ENCODE measurements around the gene TUSC2. TPM values are rescaled to one million over a fixed set of nuclear protein-coding genes. Genes with fewer than 3 reads are reported as not detected.

The TUSC2 gene
- total and polyA plus RNA-seq, 12 donors, result 28.8 to 64.3 (median 34.4) TPM

DNA sequence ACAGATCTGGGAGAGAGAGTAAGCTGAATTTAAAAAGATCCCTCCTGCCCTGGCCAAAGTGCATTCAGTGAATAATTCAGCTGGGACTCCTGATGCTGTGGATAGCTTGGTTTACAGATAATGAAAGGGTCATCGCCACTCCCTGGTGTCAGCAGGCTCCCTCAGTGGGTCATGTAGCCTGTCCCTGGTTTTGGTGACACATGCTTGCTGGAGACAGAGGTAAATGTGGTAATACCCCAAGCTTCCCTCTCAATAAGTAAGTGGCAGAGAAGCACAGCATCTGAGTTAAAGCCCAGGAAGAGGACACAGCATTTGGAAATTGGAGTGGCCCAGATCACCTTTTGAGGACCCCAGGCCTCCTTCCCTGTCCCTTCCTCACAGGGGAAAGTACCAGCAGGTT, 29.5 kb upstream of the TUSC2 start:
- TF ChIP-seq POLR2A (IDR thresholded peaks at IDR 0.05), result peak in 1 of 2 donors; percentile 13
- TF ChIP-seq, protein P1, sequence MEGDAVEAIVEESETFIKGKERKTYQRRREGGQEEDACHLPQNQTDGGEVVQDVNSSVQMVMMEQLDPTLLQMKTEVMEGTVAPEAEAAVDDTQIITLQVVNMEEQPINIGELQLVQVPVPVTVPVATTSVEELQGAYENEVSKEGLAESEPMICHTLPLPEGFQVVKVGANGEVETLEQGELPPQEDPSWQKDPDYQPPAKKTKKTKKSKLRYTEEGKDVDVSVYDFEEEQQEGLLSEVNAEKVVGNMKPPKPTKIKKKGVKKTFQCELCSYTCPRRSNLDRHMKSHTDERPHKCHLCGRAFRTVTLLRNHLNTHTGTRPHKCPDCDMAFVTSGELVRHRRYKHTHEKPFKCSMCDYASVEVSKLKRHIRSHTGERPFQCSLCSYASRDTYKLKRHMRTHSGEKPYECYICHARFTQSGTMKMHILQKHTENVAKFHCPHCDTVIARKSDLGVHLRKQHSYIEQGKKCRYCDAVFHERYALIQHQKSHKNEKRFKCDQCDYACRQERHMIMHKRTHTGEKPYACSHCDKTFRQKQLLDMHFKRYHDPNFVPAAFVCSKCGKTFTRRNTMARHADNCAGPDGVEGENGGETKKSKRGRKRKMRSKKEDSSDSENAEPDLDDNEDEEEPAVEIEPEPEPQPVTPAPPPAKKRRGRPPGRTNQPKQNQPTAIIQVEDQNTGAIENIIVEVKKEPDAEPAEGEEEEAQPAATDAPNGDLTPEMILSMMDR (IDR thresholded peaks at IDR 0.05), result no peak
- intact Hi-C loops (cut with DNase I), result no loop called here
- DNase-seq, result peak in 1 of 7 donors; percentile 44
- 36 to 75% (median 55%) methylated on average over 1 of the region's 1 CpG; no CpG with 5 or more reads in 1 of the 4 donors for WGBS, 4 donors
- peaks cover 32 to 40% of the 10 kb centered on the region in 2 donors for H3K4me1 ChIP-seq (replicated peaks in 1 of 2)
- peaks cover 0 to 29% of the 10 kb centered on the region in 2 donors for H3K36me3 ChIP-seq (replicated peaks in 1 of 2)
- peak overlapping the region in 3 of 5 donors; percentile 4 to 91 (median 86) for H3K27ac ChIP-seq
- no peaks in the 10 kb centered on the region for H3K27me3 ChIP-seq
- H3K9me3 ChIP-seq (replicated peaks in 1 of 3), result no peaks in the 10 kb centered on the region
- peak overlapping the region in 1 of 4 donors; percentile 75 for H3K4me3 ChIP-seq

DNA sequence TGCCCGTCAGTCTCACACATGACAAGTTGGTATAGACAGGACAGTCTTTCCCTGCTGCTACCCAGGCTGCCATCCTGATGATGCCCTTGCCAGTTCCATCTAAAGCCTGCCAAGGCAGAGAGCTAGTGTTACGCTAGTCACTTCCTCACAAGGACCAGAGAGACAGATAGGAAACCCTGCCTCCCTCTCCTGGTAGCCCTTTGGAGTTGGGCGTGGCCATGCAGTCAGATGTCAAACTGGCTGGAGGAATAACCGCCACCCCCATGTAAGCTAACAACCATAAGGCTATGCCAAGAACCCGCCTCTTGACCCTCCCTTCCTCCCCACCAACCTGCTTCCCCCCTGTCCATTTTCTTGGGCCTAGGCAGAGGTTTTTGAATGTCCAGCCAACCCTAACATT, 28.5 kb upstream of the TUSC2 start:
- intact Hi-C loops (cut with DNase I), result no loop called here
- Histone ChIP-seq H3K27me3 (no peaks in the 10 kb centered on the region), H3K4me1 (replicated peaks in 1 of 2) (peaks cover 36 to 46% of the 10 kb centered on the region in 2 donors), H3K4me3 (peak overlapping the region in 1 of 4 donors; percentile 75), H3K36me3 (replicated peaks in 1 of 2) (peaks cover 0 to 29% of the 10 kb centered on the region in 2 donors), H3K9me3 (replicated peaks in 1 of 3) (no peaks in the 10 kb centered on the region), H3K27ac (peak overlapping the region in 2 of 5 donors; percentile 4 to 53)
- DNase-seq, result peak in 2 of 7 donors; percentile 41 to 46
- 45 to 63% (median 57%) methylated on average over 3 to 5 of the region's 5 CpGs for WGBS, 4 donors
- TF ChIP-seq, protein P1 (IDR thresholded peaks at IDR 0.05), result no peak
- no peak for TF ChIP-seq POLR2A (IDR thresholded peaks at IDR 0.05)

DNA sequence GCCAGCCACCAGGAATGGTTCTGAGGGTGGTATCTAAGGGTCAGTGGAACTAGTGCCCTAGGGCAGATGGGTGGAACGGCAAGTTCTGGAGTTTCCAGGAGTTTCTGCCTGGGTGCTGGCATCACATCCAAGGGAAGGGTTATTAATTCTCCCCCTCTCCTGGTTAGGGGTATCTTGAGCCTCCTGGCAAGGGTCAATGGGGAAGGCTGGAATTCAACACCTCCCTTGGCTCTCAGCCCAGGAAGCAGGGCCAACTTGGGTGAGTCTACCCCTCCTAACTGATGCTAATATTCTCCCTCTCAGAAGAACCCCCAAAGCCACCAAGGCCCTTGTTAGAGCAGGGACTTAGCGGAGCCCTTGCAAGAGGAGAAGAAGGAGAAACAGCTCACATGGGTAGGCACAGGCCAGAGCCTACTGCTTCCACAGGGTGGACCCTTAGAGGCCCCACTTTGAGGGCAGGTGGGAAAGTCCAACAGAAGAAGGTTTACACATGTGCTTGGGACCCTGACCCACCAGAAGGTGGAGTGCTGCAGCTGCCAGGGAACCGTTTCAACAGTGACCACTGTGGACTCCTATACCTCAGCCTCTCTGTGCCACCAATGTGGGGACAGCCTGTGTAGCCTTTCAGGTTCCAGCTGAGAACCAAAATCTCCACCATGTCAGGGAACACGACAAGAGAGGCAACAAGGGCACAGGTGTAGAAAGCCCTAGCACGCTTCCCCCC, 28.0 kb upstream of the TUSC2 start:
- intact Hi-C loops (cut with DNase I), result no loop called here
- H3K27ac ChIP-seq, result peak overlapping the region in 1 of 5 donors; percentile 53
- H3K9me3 ChIP-seq (replicated peaks in 1 of 3), result no peaks in the 10 kb centered on the region

DNA sequence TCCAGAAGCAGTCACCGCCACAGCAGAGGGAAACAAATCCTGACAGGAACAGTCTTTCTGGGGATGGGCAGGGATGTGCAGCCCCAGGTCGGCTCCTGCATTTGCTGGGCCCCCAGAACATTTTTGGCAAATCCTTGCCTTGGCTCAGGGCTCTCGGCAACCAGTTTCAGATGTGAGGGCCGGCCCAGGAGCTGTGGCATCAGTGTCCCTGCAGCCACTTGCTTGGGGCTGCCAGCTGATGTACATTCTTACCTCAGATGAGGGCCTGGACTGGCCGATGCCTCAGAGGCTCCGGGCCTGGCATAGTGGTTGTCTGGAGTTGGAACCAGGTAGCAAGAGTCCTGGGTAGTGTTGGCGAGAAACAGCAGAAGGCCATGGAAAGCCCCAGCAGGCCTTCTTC, 26.8 kb upstream of the TUSC2 start:
- intact Hi-C loops (cut with DNase I), result no loop called here
- no peak for DNase-seq
- Histone ChIP-seq H3K9me3 (replicated peaks in 1 of 3) (no peaks in the 10 kb centered on the region), H3K4me1 (replicated peaks in 1 of 2) (peaks cover 48 to 56% of the 10 kb centered on the region in 2 donors), H3K36me3 (replicated peaks in 1 of 2) (peaks cover 0 to 29% of the 10 kb centered on the region in 2 donors), H3K27me3 (no peaks in the 10 kb centered on the region), H3K4me3 (no peak overlapping the region), H3K27ac (no peak overlapping the region)
- no peak for TF ChIP-seq POLR2A (IDR thresholded peaks at IDR 0.05)
- TF ChIP-seq, protein P1 (IDR thresholded peaks at IDR 0.05), result no peak
- WGBS, 4 donors, result 84 to 91% (median 88%) methylated on average over 3 to 7 of the region's 7 CpGs

More for the DNA sequence above, 28.0 kb upstream of the TUSC2 start:
- peaks cover 41 to 51% of the 10 kb centered on the region in 2 donors for H3K4me1 ChIP-seq (replicated peaks in 1 of 2)
- WGBS, 4 donors, result 50 to 66% (median 63%) methylated on average over 2 to 5 of the region's 5 CpGs
- H3K36me3 ChIP-seq (replicated peaks in 1 of 2), result peaks cover 0 to 29% of the 10 kb centered on the region in 2 donors
- no peaks in the 10 kb centered on the region for H3K27me3 ChIP-seq
- peak overlapping the region in 1 of 4 donors; percentile 75 for H3K4me3 ChIP-seq
- DNase-seq, result no peak
- no peak for TF ChIP-seq POLR2A (IDR thresholded peaks at IDR 0.05)
- TF ChIP-seq, protein P1 (IDR thresholded peaks at IDR 0.05), result no peak

All from adrenal gland (tissue), 12 donors.